ENCODE results near the gene UBL4A. TPM values are rescaled to one million over a fixed set of nuclear protein-coding genes. Genes with fewer than 3 reads are reported as not detected.

Gene UBL4A
- total RNA-seq, 1 donor from 2014 or later: 48.4 TPM

Small RNA genes within 50 kb of the gene (microRNA-seq; reads per million reads assigned to microRNA genes)
- not detected for gene MIR6858

Other genes starting within 250 kb of the UBL4A start
- gene OPN1MW3, start 229.0 kb downstream of the UBL4A start, total RNA-seq: not detected
- not detected for gene TEX28, start 191.5 kb downstream of the UBL4A start, total RNA-seq
- gene TKTL1, start 190.8 kb downstream of the UBL4A start, total RNA-seq: 3.2 TPM
- gene FLNA, start 112.0 kb downstream of the UBL4A start, total RNA-seq: 347 TPM
- gene EMD, start 107.3 kb downstream of the UBL4A start, total RNA-seq: 66.2 TPM
- 1,520 TPM for gene RPL10, start 88.2 kb downstream of the UBL4A start, total RNA-seq
- 32.9 TPM for gene DNASE1L1, start 77.4 kb downstream of the UBL4A start, total RNA-seq
- gene TAFAZZIN, start 75.1 kb downstream of the UBL4A start, total RNA-seq: 41.6 TPM
- gene ATP6AP1, start 57.9 kb downstream of the UBL4A start, total RNA-seq: 86.1 TPM
- gene GDI1, start 49.5 kb downstream of the UBL4A start, total RNA-seq: 114 TPM
- 43.7 TPM for gene FAM50A, start 42.5 kb downstream of the UBL4A start, total RNA-seq
- gene PLXNA3, start 28.3 kb downstream of the UBL4A start, total RNA-seq: 46.9 TPM
- 13.9 TPM for gene LAGE3, start 7.3 kb downstream of the UBL4A start, total RNA-seq
- gene SLC10A3, start 4.0 kb upstream of the UBL4A start, total RNA-seq: 13.8 TPM
- 53.1 TPM for gene FAM3A, start 29.6 kb upstream of the UBL4A start, total RNA-seq
- gene G6PD, start 60.2 kb upstream of the UBL4A start, total RNA-seq: 14.6 TPM
- gene IKBKG, start 61.0 kb upstream of the UBL4A start, total RNA-seq: 18.9 TPM
- gene CTAG1A, start 98.5 kb upstream of the UBL4A start, total RNA-seq: not detected
- not detected for gene CTAG1B, start 132.7 kb upstream of the UBL4A start, total RNA-seq
- not detected for gene CTAG2, start 167.0 kb upstream of the UBL4A start, total RNA-seq